GM12878 (cell line): ENCODE results near the gene NRXN3. TPM values are rescaled to one million over a fixed set of nuclear protein-coding genes. Genes with fewer than 3 reads are reported as not detected.

ENCODE experiments used
- ATAC-seq: fragments of 200-7000 bp; cut with Tn5 transposase; 3 replicates; pipeline ENCODE4 v1.9.1; 2020; ENCODE audit warnings: mild to moderate bottlenecking, moderate library complexity
- BruUV-seq: library from RNA; stranded (reverse); fragments of 400-500 nt; replicated peaks from 2 replicates; lab custom pipeline; 2021; lab: Mats Ljungman, UMichigan
- CTCF ChIA-PET: fragments of 300-600 bp; sonication (Branson Sonifier 250); formaldehyde crosslinking; extraction: SDS; loops from one replicate; lab custom pipeline; 2021; ENCODE audit warnings: inconsistent platforms; lab: Yijun Ruan, JAX
- POLR2A ChIA-PET: fragments of 350-600 bp; formaldehyde crosslinking; extraction: SDS; loops from one replicate; lab custom pipeline; 2021; ENCODE audit warnings: inconsistent platforms; lab: Charles Lee
- RAD21 ChIA-PET: fragments of 300-600 bp; sonication (Branson Sonifier 250); formaldehyde crosslinking; loops from one replicate; lab custom pipeline; 2023; ENCODE audit warnings: antibody characterized with exemption; ENCODE audit not compliant: unreplicated experiment; lab: Charles Lee
- SMC1A ChIA-PET: fragments of 300-600 bp; sonication (Branson Sonifier 250); formaldehyde crosslinking; loops from one replicate; lab custom pipeline; 2023; ENCODE audit not compliant: unreplicated experiment, uncharacterized antibody; lab: Charles Lee
- DNase-seq: peaks from one replicate; pipeline ENCODE4 v3.0.0-alpha.2; 2011; ENCODE audit warnings: low read depth, low spot score
- FAIRE-seq: peaks from 3 replicates; lab custom pipeline; 2011; peaks lifted over from hg19 to GRCh38; lab: Jason Lieb, UNC
- H2AFZ ChIP-seq: 2 replicates; pipeline ENCODE4 v1.6.0; 2011; ENCODE audit warnings: low read depth, low read length, control low read depth; ENCODE audit not compliant: control insufficient read depth
- H3K27ac ChIP-seq: 2 replicates; pipeline ENCODE4 v1.5.1; 2011; ENCODE audit warnings: control low read depth; ENCODE audit not compliant: control insufficient read depth, insufficient read depth
- H3K27me3 ChIP-seq, 2 experiments: replicated peaks in 1 of 2; 2 replicates each; pipeline versions ENCODE4 v1.6.0 to v1.6.1; 2011; ENCODE audit warnings: low read length in 1 of 2; ENCODE audit not compliant: control insufficient read depth in 2 of 2, insufficient read depth in 2 of 2
- H3K36me3 ChIP-seq, 2 experiments: 2 replicates each; pipeline ENCODE4 v1.5.1; 2011; ENCODE audit warnings: low read length in 1 of 2; ENCODE audit not compliant: control insufficient read depth in 2 of 2, insufficient read depth in 2 of 2
- H3K4me1 ChIP-seq: 2 replicates; pipeline ENCODE4 v1.6.1; 2011; ENCODE audit warnings: mild to moderate bottlenecking, low read length, moderate library complexity, mixed read lengths; ENCODE audit not compliant: control insufficient read depth, insufficient read depth
- H3K4me2 ChIP-seq: 2 replicates; pipeline ENCODE4 v1.6.0; 2011; ENCODE audit warnings: control low read depth; ENCODE audit not compliant: control insufficient read depth, insufficient read depth
- H3K4me3 ChIP-seq: fragments of 200-600 bp; sonication (generic); 2 replicates; pipeline ENCODE4 v1.5.1; 2016
- H3K79me2 ChIP-seq: 2 replicates; pipeline ENCODE4 v1.6.0; 2011; ENCODE audit warnings: low read length; ENCODE audit not compliant: control insufficient read depth, insufficient read depth
- H3K9ac ChIP-seq: 2 replicates; pipeline ENCODE4 v1.8.0; 2011; ENCODE audit warnings: low read length, control low read depth, mixed read lengths; ENCODE audit not compliant: control insufficient read depth, insufficient read depth
- H3K9me3 ChIP-seq: replicated peaks from 3 replicates; pipeline ENCODE4 v1.5.1; 2011; ENCODE audit warnings: mild to moderate bottlenecking, low read length; ENCODE audit not compliant: control insufficient read depth, insufficient read depth
- H4K20me1 ChIP-seq: 2 replicates; pipeline ENCODE4 v1.6.0; 2011; ENCODE audit not compliant: control insufficient read depth, insufficient read depth
- BCL11A ChIP-seq: IDR thresholded peaks from 2 replicates; pipeline ENCODE4 v1.6.1; 2011; ENCODE audit warnings: low read depth, low read length
- BHLHE40 ChIP-seq, 2 experiments: fragments of 450-650 bp in 1 of 2; IDR thresholded peaks; 2 replicates each; pipeline ENCODE4 v1.6.1; 2011 to 2017; ENCODE audit warnings: low read depth in 2 of 2, borderline replicate concordance in 1 of 2, improper control_type of control experiment in 1 of 2, low read length in 1 of 2, mild to moderate bottlenecking in 1 of 2
- BMI1 ChIP-seq: fragments of 450-650 bp; IDR thresholded peaks from 2 replicates; pipeline ENCODE4 v1.6.1; 2016; ENCODE audit warnings: mild to moderate bottlenecking, moderate library complexity, borderline replicate concordance
- KDM1A ChIP-seq: fragments of 200-600 bp; sonication (generic); IDR thresholded peaks from 2 replicates; pipeline ENCODE4 v1.6.1; 2016; ENCODE audit warnings: borderline replicate concordance
- RAD51 ChIP-seq: fragments of 450-650 bp; IDR thresholded peaks from 2 replicates; pipeline ENCODE4 v1.6.1; 2016; ENCODE audit warnings: moderate library complexity, mild to moderate bottlenecking, inconsistent platforms
- RBBP5 ChIP-seq: fragments of 200-600 bp; sonication (generic); conservative IDR thresholded peaks from 2 replicates; pipeline ENCODE4 v1.6.1; 2016
- RUNX3 ChIP-seq: IDR thresholded peaks from 2 replicates; pipeline ENCODE4 v1.6.1; 2012; ENCODE audit warnings: low read length, inconsistent platforms
- SMAD5 ChIP-seq: IDR thresholded peaks from 2 replicates; pipeline ENCODE4 v1.6.1; 2016; ENCODE audit warnings: antibody characterized with exemption, low read depth
- SP1 ChIP-seq: IDR thresholded peaks from one replicate; pipeline ENCODE4 v1.6.1; 2011; ENCODE audit warnings: low read depth, low read length
- TBL1XR1 ChIP-seq: IDR thresholded peaks from 2 replicates; pipeline ENCODE4 v1.6.1; 2012; ENCODE audit warnings: low read depth, low read length, improper control_type of control experiment
- TCF3 ChIP-seq: IDR thresholded peaks from 2 replicates; pipeline ENCODE4 v1.6.1; 2012; ENCODE audit warnings: low read depth, mild to moderate bottlenecking, low read length, borderline replicate concordance; ENCODE audit not compliant: insufficient read depth
- ZBED1 ChIP-seq: IDR thresholded peaks from 2 replicates; pipeline ENCODE4 v1.6.1; 2016; ENCODE audit warnings: borderline replicate concordance
- ZNF207 ChIP-seq: fragments of 450-650 bp; IDR thresholded peaks from 2 replicates; pipeline ENCODE4 v1.6.1; 2014; ENCODE audit warnings: antibody characterized with exemption, mild to moderate bottlenecking, borderline replicate concordance
- ZNF274 ChIP-seq: IDR thresholded peaks from one replicate; pipeline ENCODE4 v1.8.0; 2011; ENCODE audit not compliant: insufficient read length, insufficient read depth
- in situ Hi-C: fragments of 300-500 bp; cut with MboI; formaldehyde crosslinking; loops from 9 replicates; pipeline ENCODE4 v1.14.3; 2018; ENCODE audit warnings: mixed read lengths
- intact Hi-C: fragments of 100-400 bp; cut with micrococcal nuclease; formaldehyde crosslinking; loops from one replicate; pipeline ENCODE4 v1.14.2; 2022; ENCODE audit not compliant: unreplicated experiment
- polyA plus RNA-seq, 11 experiments: library from polyadenylated mRNA; depleted of rRNA in 4 of 11; unstranded in 6 of 11; stranded (reverse) in 5 of 11; fragments of >200 nt; fragmentation: Nextera tagmentation in 4 of 11; fragmentation: Illumina TruSeq in 1 of 11; extraction: Ambion mirVana in 4 of 11; extraction: Trizol in 1 of 11; gene quantifications; 1 replicate in 1 of 11; 2 replicates in 10 of 11; pipeline versions ENCODE4 v1.2.1 to v1.2.3, GENCODE V29; 2011 to 2016; ENCODE audit warnings: inconsistent platforms in 2 of 11, missing spikeins in 2 of 11, low read depth in 1 of 11
- total RNA-seq, 4 experiments: library from RNA; depleted of rRNA in 3 of 4; stranded (reverse); fragments of >200 nt in 3 of 4; fragmentation: Illumina TruSeq in 1 of 4; extraction: Trizol in 1 of 4; gene quantifications; 2 replicates each; pipeline versions ENCODE4 v1.2.1 to v1.2.3, GENCODE V29; 2013 to 2021
- TF ChIP-seq, protein P1 (sequence below): fragments of 450-650 bp; IDR thresholded peaks from 2 replicates; pipeline ENCODE4 v1.6.1; 2018; ENCODE audit warnings: borderline replicate concordance, mild to moderate bottlenecking; ENCODE audit not compliant: partially characterized antibody
- TF ChIP-seq, protein P2 (sequence below): IDR thresholded peaks from 2 replicates; pipeline ENCODE4 v1.6.1; 2012; ENCODE audit warnings: low read depth, low read length, improper control_type of control experiment
- TF ChIP-seq, protein P3 (sequence below): fragments of 450-650 bp; IDR thresholded peaks from 2 replicates; pipeline ENCODE4 v1.6.1; 2017; ENCODE audit warnings: antibody characterized with exemption, mild to moderate bottlenecking, moderate library complexity
- TF ChIP-seq, protein P4 (sequence below): fragments of 450-650 bp; IDR thresholded peaks from 2 replicates; pipeline ENCODE4 v1.6.1; 2014; ENCODE audit warnings: mild to moderate bottlenecking

NRXN3 gene
- total and polyA plus RNA-seq, 10 of the 15 experiments (the other 5 are each of a cell fraction or from before 2014, with no cell fraction given): 0.52 to 3.3 (median 1.4) TPM

DNA sequence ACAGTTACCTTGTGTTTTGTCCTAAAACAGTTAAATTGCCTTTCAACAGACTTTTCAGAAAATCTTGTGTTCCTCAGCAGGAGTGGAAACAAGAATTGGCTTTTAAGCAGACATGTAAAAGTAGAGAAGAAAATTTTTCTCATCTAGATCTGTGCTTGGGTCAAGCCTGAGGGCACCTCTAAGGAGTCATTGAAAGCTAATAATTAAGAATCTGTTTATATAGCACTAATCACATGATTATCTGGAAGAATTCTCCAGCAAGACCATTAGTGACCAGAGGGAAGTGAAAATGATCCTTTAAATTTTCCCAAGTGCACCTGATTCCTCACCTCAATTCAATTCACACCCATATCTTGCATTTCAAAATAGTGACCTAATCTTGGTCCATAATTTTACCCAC is 1746.1 kb downstream of the NRXN3 start:
- in situ Hi-C loops: no loop called here
- H3K4me2 ChIP-seq: no peak overlapping the region
- no peaks in the 10 kb centered on the region for H3K9me3 ChIP-seq
- CTCF ChIA-PET: no interaction called here
- intact Hi-C loops: no loop called here
- no peak overlapping the region for H2AFZ ChIP-seq
- RAD21 ChIA-PET: no interaction called here
- no peaks in the 10 kb centered on the region for H4K20me1 ChIP-seq
- H3K4me3 ChIP-seq: no peak overlapping the region
- no peaks in the 10 kb centered on the region for H3K27me3 ChIP-seq
- SMC1A ChIA-PET: no interaction called here
- DNase-seq (no peak), FAIRE-seq (no peak), ATAC-seq (no peak)
- no peak for TF ChIP-seq RAD51
- TF ChIP-seq ZNF207: no peak
- no peak for TF ChIP-seq SMAD5
- TF ChIP-seq SP1: no peak
- TF ChIP-seq BMI1: no peak
- no peak for TF ChIP-seq RBBP5
- no peak for TF ChIP-seq BHLHE40 (IDR thresholded peaks at IDR 0.05; ENCODE audit: borderline replicate concordance in 1 of 2, low read depth in 2 of 2, low read length in 1 of 2)
- TF ChIP-seq, protein P1, sequence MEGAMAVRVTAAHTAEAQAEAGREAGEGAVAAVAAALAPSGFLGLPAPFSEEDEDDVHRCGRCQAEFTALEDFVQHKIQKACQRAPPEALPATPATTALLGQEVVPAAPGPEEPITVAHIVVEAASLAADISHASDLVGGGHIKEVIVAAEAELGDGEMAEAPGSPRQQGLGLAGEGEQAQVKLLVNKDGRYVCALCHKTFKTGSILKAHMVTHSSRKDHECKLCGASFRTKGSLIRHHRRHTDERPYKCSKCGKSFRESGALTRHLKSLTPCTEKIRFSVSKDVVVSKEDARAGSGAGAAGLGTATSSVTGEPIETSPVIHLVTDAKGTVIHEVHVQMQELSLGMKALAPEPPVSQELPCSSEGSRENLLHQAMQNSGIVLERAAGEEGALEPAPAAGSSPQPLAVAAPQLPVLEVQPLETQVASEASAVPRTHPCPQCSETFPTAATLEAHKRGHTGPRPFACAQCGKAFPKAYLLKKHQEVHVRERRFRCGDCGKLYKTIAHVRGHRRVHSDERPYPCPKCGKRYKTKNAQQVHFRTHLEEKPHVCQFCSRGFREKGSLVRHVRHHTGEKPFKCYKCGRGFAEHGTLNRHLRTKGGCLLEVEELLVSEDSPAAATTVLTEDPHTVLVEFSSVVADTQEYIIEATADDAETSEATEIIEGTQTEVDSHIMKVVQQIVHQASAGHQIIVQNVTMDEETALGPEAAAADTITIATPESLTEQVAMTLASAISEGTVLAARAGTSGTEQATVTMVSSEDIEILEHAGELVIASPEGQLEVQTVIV: no peak
- TF ChIP-seq, protein P2, sequence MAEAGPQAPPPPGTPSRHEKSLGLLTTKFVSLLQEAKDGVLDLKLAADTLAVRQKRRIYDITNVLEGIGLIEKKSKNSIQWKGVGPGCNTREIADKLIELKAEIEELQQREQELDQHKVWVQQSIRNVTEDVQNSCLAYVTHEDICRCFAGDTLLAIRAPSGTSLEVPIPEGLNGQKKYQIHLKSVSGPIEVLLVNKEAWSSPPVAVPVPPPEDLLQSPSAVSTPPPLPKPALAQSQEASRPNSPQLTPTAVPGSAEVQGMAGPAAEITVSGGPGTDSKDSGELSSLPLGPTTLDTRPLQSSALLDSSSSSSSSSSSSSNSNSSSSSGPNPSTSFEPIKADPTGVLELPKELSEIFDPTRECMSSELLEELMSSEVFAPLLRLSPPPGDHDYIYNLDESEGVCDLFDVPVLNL: no peak
- TF ChIP-seq, protein P3, sequence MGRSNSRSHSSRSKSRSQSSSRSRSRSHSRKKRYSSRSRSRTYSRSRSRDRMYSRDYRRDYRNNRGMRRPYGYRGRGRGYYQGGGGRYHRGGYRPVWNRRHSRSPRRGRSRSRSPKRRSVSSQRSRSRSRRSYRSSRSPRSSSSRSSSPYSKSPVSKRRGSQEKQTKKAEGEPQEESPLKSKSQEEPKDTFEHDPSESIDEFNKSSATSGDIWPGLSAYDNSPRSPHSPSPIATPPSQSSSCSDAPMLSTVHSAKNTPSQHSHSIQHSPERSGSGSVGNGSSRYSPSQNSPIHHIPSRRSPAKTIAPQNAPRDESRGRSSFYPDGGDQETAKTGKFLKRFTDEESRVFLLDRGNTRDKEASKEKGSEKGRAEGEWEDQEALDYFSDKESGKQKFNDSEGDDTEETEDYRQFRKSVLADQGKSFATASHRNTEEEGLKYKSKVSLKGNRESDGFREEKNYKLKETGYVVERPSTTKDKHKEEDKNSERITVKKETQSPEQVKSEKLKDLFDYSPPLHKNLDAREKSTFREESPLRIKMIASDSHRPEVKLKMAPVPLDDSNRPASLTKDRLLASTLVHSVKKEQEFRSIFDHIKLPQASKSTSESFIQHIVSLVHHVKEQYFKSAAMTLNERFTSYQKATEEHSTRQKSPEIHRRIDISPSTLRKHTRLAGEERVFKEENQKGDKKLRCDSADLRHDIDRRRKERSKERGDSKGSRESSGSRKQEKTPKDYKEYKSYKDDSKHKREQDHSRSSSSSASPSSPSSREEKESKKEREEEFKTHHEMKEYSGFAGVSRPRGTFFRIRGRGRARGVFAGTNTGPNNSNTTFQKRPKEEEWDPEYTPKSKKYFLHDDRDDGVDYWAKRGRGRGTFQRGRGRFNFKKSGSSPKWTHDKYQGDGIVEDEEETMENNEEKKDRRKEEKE: no peak
- TF ChIP-seq ZBED1: no peak
- TF ChIP-seq, protein P4, sequence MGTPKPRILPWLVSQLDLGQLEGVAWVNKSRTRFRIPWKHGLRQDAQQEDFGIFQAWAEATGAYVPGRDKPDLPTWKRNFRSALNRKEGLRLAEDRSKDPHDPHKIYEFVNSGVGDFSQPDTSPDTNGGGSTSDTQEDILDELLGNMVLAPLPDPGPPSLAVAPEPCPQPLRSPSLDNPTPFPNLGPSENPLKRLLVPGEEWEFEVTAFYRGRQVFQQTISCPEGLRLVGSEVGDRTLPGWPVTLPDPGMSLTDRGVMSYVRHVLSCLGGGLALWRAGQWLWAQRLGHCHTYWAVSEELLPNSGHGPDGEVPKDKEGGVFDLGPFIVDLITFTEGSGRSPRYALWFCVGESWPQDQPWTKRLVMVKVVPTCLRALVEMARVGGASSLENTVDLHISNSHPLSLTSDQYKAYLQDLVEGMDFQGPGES: no peak
- TF ChIP-seq KDM1A: no peak
- TF ChIP-seq RUNX3: no peak
- TF ChIP-seq BCL11A: no peak
- no peak for TF ChIP-seq ZNF274
- TF ChIP-seq TBL1XR1: no peak
- no peak for TF ChIP-seq TCF3
- POLR2A ChIA-PET: no interaction called here
- H3K36me3 ChIP-seq: no peaks in the 10 kb centered on the region
- H3K9ac ChIP-seq: no peak overlapping the region
- H3K79me2 ChIP-seq: no peaks in the 10 kb centered on the region
- no TSS peak for BruUV-seq
- no peak overlapping the region for H3K27ac ChIP-seq
- no peaks in the 10 kb centered on the region for H3K4me1 ChIP-seq
